ENCODE results near the gene HPSE2.

The HPSE2 gene

DNA sequence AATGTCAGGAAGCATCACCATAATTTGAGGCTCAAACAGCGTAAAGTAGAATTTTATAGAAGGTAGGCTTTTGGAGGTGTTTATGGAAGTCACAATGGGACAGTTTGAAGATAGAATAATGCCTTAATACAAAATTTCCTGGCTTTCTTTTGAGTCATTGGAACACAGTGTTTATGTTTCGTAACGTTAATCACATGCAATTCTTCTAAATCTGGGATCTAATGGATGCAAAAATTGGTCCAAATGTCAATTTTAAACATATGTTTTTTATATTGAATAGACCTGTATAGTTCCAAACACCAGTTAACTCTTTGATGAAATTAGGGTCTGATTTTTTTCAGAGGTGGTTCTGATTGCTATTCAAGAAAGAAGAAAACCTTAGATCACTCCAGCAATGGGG, 702.4 kb downstream of the HPSE2 start:
- H3K36me3 ChIP-seq (replicated peaks; ENCODE audit: low read depth, low read length) = no peaks in the 10 kb centered on the region

GRCh38 chr10:98528805-98529183, 706.9 kb downstream of the HPSE2 start:
- H3K9me3 ChIP-seq (ENCODE audit: insufficient read depth, low read length) = no peaks in the 10 kb centered on the region
- H3K27ac ChIP-seq (ENCODE audit: low read length) = no peak overlapping the region
- H3K4me1 ChIP-seq (ENCODE audit: low read length) = no peaks in the 10 kb centered on the region
- TF ChIP-seq EZH2phosphoT487 (IDR thresholded peaks at IDR 0.05; ENCODE audit: low read depth) = no peak
- TF ChIP-seq, protein P1, sequence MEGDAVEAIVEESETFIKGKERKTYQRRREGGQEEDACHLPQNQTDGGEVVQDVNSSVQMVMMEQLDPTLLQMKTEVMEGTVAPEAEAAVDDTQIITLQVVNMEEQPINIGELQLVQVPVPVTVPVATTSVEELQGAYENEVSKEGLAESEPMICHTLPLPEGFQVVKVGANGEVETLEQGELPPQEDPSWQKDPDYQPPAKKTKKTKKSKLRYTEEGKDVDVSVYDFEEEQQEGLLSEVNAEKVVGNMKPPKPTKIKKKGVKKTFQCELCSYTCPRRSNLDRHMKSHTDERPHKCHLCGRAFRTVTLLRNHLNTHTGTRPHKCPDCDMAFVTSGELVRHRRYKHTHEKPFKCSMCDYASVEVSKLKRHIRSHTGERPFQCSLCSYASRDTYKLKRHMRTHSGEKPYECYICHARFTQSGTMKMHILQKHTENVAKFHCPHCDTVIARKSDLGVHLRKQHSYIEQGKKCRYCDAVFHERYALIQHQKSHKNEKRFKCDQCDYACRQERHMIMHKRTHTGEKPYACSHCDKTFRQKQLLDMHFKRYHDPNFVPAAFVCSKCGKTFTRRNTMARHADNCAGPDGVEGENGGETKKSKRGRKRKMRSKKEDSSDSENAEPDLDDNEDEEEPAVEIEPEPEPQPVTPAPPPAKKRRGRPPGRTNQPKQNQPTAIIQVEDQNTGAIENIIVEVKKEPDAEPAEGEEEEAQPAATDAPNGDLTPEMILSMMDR (IDR thresholded peaks at IDR 0.05; ENCODE audit: low read depth, low read length) = no peak
- no peak overlapping the region for H3K4me3 ChIP-seq (ENCODE audit: low read length)
- H3K36me3 ChIP-seq (replicated peaks; ENCODE audit: low read depth, low read length) = no peaks in the 10 kb centered on the region
- H2AFZ ChIP-seq (ENCODE audit: low read depth, low read length) = no peak overlapping the region
- H3K9ac ChIP-seq (ENCODE audit: low read length) = no peak overlapping the region
- no peaks in the 10 kb centered on the region for H3K79me2 ChIP-seq (ENCODE audit: low read length)
- no peak overlapping the region for H3K4me2 ChIP-seq (ENCODE audit: low read length)
- H4K20me1 ChIP-seq (ENCODE audit: insufficient read depth, low read length) = no peaks in the 10 kb centered on the region
- no peaks in the 10 kb centered on the region for H3K27me3 ChIP-seq (ENCODE audit: low read depth, low read length)

More for the DNA sequence above, 702.4 kb downstream of the HPSE2 start:
- Histone ChIP-seq H3K9me3 (ENCODE audit: insufficient read depth, low read length) (no peaks in the 10 kb centered on the region), H3K4me1 (ENCODE audit: low read length) (no peaks in the 10 kb centered on the region), H3K4me3 (ENCODE audit: low read length) (no peak overlapping the region), H3K4me2 (ENCODE audit: low read length) (no peak overlapping the region), H4K20me1 (ENCODE audit: insufficient read depth, low read length) (no peaks in the 10 kb centered on the region), H3K79me2 (ENCODE audit: low read length) (no peaks in the 10 kb centered on the region), H3K27me3 (ENCODE audit: low read depth, low read length) (no peaks in the 10 kb centered on the region), H2AFZ (ENCODE audit: low read depth, low read length) (no peak overlapping the region), H3K9ac (ENCODE audit: low read length) (no peak overlapping the region), H3K27ac (ENCODE audit: low read length) (no peak overlapping the region)
- TF ChIP-seq, protein P1 (IDR thresholded peaks at IDR 0.05; ENCODE audit: low read depth, low read length) = no peak
- no peak for TF ChIP-seq EZH2phosphoT487 (IDR thresholded peaks at IDR 0.05; ENCODE audit: low read depth)

DNA sequence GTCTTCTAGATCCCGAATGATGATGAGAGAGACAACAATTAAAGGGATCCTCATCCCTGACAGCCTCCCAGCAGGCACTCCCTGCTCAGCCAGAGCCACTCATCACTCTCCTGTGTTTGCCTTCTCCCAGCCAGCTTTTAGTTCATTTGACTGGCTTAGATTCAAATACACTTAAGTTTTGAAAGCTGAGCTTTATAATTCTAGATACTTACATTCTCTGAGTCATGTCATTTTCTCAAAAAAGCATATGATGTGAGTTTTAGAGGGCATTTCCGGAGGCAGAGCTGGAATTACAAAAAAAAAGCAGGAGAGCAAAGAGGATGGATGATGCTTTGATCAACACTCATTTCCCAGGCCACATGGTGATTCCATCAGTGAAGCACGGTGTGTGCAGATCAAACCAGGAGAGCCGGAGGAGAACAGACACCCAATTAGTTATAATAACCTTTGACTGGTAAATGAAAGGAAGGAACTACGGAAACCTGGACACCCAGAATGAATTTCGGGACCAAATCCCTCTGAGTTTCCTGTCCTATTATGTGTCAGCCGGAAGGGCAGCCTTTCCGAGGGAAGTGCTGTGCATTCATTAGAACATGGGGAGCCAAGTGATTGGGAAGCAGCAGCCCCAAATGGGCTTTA, 707.4 kb downstream of the HPSE2 start:
- H3K27ac ChIP-seq (ENCODE audit: low read length) = no peak overlapping the region
- H3K9ac ChIP-seq (ENCODE audit: low read length) = no peak overlapping the region
- H3K4me2 ChIP-seq (ENCODE audit: low read length) = no peak overlapping the region

DNA sequence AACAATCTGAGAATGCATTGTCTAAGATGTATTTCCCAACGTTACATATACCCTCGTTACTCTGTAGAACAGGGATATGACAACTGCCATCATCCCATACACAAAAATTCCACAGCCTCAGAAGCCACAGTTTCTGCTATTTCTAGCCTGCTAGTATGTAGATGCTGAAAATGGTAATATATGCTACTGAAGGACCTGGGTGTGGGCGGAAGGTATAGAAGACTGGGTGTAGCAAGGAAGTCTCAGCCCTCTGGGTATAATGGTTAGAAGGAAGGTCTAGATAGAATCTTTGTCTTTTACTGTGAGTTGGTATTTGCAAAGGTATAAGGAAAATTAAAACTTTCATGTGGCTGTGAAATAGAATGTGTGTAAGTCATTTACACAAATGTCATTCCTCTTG, 709.7 kb downstream of the HPSE2 start:
- Histone ChIP-seq H3K27ac (ENCODE audit: low read length) (no peak overlapping the region), H3K4me3 (ENCODE audit: low read length) (no peak overlapping the region), H3K9me3 (ENCODE audit: insufficient read depth, low read length) (no peaks in the 10 kb centered on the region), H2AFZ (ENCODE audit: low read depth, low read length) (no peak overlapping the region), H3K27me3 (ENCODE audit: low read depth, low read length) (no peaks in the 10 kb centered on the region), H3K9ac (ENCODE audit: low read length) (no peak overlapping the region), H4K20me1 (ENCODE audit: insufficient read depth, low read length) (no peaks in the 10 kb centered on the region), H3K4me1 (ENCODE audit: low read length) (no peaks in the 10 kb centered on the region), H3K79me2 (ENCODE audit: low read length) (no peaks in the 10 kb centered on the region), H3K4me2 (ENCODE audit: low read length) (no peak overlapping the region), H3K36me3 (replicated peaks; ENCODE audit: low read depth, low read length) (no peaks in the 10 kb centered on the region)
- no peak for TF ChIP-seq EZH2phosphoT487 (IDR thresholded peaks at IDR 0.05; ENCODE audit: low read depth)
- TF ChIP-seq, protein P1 (IDR thresholded peaks at IDR 0.05; ENCODE audit: low read depth, low read length) = no peak

More for the DNA sequence above, 707.4 kb downstream of the HPSE2 start:
- Histone ChIP-seq H3K36me3 (replicated peaks; ENCODE audit: low read depth, low read length) (no peaks in the 10 kb centered on the region), H3K4me3 (ENCODE audit: low read length) (no peak overlapping the region), H3K4me1 (ENCODE audit: low read length) (no peaks in the 10 kb centered on the region), H3K27me3 (ENCODE audit: low read depth, low read length) (no peaks in the 10 kb centered on the region), H2AFZ (ENCODE audit: low read depth, low read length) (no peak overlapping the region), H3K79me2 (ENCODE audit: low read length) (no peaks in the 10 kb centered on the region), H3K9me3 (ENCODE audit: insufficient read depth, low read length) (no peaks in the 10 kb centered on the region), H4K20me1 (ENCODE audit: insufficient read depth, low read length) (no peaks in the 10 kb centered on the region)
- TF ChIP-seq, protein P1 (IDR thresholded peaks at IDR 0.05; ENCODE audit: low read depth, low read length) = no peak
- TF ChIP-seq EZH2phosphoT487 (IDR thresholded peaks at IDR 0.05; ENCODE audit: low read depth) = no peak
